GM19193 (cell line): ENCODE data around the gene IL12RB2.

Source experiments
- POLR2A ChIP-seq: IDR thresholded peaks from 4 replicates; pipeline ENCODE4 v1.6.1; 2011; ENCODE audit not compliant: insufficient read depth, insufficient read length; ENCODE audit errors: extremely low read depth

Gene IL12RB2

DNA sequence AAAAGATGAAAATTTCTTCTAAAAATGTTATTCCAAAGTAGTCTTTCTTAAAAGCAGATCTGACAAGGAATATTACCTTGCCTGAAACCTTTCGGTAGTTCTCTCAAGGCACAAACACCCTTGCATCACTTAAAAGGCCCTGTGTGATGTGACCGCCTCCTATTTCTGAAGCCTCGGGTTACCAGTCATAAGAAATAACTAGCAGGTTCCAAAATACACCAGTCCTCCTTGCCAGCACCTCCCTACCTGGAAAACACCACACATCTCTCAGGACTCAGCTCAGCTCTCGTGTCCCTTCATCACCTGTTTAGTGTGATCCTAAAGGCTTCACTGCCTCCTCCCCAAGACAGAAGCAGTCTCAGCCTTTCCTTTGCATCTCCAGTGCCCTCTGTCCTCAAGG is 86.9 kb downstream of the IL12RB2 start:
- no peak for TF ChIP-seq POLR2A

DNA sequence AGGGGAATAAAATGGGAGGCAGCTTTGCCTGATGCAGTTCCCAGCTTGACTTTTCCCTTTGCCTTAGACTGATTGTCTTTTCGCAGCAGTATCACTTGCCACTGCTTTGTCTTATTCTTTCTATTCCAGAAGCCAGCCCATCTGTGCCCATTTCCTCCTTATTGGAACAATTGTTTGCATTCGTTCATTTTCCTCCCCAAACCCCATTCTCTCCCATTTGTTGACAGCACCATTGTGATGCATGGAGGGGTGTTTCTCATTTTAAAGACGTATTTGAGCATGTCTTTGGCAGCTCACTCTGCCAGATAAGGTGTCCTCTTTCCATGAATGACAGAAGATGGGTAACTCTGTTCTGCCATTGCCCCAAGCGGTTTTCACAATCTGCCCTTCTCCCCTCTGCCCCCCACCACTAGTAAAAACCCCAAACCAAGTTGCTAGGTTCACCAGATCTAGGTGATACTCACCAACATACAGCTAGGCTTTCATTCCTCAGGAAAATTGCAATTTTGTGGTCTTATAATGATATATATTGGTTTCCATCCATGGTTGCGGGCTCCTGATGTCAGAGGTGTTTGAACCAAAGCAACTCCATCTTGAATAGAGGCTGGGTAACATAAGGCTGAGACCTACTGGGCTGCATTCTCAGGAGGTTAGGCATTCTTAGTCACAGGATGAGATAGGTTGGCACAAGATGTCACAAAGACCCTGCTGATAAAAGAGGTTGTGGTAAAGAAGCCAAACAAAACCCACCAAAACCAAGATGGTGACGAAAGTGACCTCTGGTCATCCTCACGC is 91.7 kb downstream of the IL12RB2 start:
- no peak for TF ChIP-seq POLR2A

DNA sequence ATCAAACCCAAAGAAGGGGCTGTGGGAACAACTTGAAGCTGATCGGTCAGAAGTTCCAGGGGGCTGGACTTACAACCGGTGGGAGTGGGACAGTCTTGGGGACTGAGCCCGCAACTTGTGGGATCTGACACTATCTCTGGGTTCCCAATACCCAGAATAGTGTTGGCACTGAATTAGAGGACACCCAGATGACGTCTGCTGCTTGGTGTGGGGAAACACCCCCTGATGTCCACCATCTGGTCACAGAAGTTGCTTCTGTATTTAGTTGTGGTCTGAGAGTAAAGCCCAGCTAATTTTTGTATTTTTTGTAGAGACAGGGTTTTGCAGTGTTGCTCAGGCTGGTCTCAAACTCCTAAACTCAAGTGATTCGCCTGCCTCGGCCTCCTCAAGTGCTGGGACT is 93.8 kb downstream of the IL12RB2 start:
- TF ChIP-seq POLR2A, result no peak

- TF ChIP-seq POLR2A, result no peak
Measured at GRCh38 chr1:67404212-67404620, 96.5 kb downstream of the IL12RB2 start.

- TF ChIP-seq POLR2A, result no peak
Measured at GRCh38 chr1:67405473-67406245, 98.0 kb downstream of the IL12RB2 start.

DNA sequence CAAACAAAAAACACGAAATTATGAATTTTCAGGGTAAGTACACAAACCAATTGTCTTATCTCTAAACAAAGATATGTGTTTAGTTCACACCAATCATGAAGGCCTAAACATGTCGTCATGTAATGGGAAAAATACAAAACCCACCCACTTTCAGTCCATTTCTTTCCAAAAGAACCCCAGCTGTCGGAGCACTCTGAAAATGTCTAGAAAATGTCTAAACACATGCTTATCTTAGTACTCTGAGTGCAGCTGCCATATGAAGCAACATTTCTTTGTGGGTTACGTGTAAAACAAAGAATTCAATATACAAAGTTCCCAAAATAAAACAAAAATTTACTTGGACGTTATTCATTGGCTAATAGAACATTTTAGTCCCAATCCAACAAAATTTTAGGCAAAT is 99.8 kb downstream of the IL12RB2 start:
- TF ChIP-seq POLR2A, result no peak

- TF ChIP-seq POLR2A, result no peak
Measured at GRCh38 chr1:67408148-67408547, 100.5 kb downstream of the IL12RB2 start.

GRCh38 chr1:67414574-67414973 is 106.9 kb downstream of the IL12RB2 start:
- no peak for TF ChIP-seq POLR2A

- no peak for TF ChIP-seq POLR2A
Measured at GRCh38 chr1:67415041-67415440, 107.4 kb downstream of the IL12RB2 start.

- TF ChIP-seq POLR2A, result no peak
Measured at GRCh38 chr1:67418839-67419586, 111.3 kb downstream of the IL12RB2 start.

DNA sequence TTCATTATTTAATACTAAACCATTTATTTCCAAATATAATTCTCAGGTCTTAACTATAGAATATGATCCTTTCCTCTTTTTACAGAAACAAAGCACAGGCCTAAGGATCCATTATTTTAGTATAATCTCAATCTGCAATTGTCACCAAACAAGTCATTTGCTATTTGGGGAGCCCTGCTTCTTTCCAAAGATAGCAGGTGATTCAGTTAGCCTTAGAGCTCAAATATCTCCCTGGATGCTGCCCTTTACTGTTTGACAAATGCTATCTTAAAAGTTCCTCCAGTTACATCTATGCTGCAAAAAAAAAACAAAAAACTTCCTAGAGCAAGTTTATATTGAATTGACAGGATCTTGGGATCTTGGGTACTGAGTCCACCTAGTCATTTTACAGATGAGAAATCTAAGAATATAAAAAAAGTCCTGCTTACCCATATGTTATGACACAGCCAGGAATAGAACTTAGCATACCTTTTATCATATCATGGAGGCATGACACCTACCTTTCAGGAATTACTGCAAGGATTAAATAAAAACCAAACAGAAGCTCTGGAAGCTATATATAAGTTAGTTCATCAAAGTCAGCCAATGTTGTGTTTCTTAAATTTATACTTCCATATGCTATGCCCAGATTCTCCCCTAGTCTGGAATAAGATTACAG is 113.3 kb downstream of the IL12RB2 start:
- no peak for TF ChIP-seq POLR2A

DNA sequence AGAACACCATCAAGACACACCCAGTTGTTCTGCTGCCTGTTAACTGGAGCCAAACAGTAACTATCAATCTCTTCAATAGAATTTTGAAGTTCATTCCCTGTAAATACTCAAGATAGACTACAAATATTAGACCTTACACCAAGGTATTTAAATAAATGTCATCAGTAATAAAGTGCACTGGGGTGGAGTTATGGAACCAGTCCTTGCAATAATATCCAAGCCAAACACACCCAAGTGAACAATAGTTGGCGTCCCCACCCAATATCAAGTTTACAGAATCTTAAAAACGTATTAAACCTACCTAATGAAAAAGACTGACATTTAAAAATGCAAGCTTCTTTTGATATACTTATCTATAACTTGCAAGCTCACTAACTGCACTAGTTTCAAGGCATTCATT is 119.8 kb downstream of the IL12RB2 start:
- no peak for TF ChIP-seq POLR2A

DNA sequence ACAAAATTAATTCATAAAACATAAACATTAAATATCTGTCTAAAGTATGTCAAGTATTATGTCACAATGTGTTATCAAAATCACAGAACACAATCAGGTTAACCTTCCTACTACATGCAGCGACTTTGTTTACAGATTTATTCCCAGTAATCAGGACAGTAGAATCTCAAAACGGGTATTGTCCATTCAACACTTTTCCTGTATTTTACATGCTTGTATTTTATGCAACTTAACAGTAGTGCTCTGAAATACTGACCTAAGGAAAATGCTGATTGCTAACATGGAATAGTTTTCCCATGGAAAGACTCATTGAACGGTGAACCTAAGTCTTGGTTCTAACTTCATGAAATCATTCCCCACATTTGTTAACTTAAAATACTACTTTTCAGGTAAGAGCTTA is 120.3 kb downstream of the IL12RB2 start:
- TF ChIP-seq POLR2A, result no peak

- no peak for TF ChIP-seq POLR2A
Measured at GRCh38 chr1:67429011-67429527, 121.4 kb downstream of the IL12RB2 start.
